ENCODE data around the gene ZNF804B. TPM values are rescaled to one million over a fixed set of nuclear protein-coding genes. Genes with fewer than 3 reads are reported as not detected.

The ZNF804B gene
- total RNA-seq, 1 donor from 2014 or later = not detected

- no peak for ATAC-seq
- intact Hi-C loops (cut with DNase I) = no loop called here
- Histone ChIP-seq H3K27ac (no peak overlapping the region), H3K27me3 (no peaks in the 10 kb centered on the region), H3K4me3 (no peak overlapping the region), H3K9me3 (no peaks in the 10 kb centered on the region), H3K4me1 (no peaks in the 10 kb centered on the region), H3K36me3 (no peaks in the 10 kb centered on the region)
- no peak for DNase-seq
- TF ChIP-seq CTCF (IDR thresholded peaks at IDR 0.05) = no peak
Observed at GRCh38 chr7:89012016-89012415, 252.5 kb downstream of the ZNF804B start.

- Histone ChIP-seq H3K9me3 (no peaks in the 10 kb centered on the region), H3K27ac (no peak overlapping the region), H3K4me3 (no peak overlapping the region), H3K27me3 (no peaks in the 10 kb centered on the region), H3K36me3 (no peaks in the 10 kb centered on the region), H3K4me1 (no peaks in the 10 kb centered on the region)
- intact Hi-C loops (cut with DNase I) = no loop called here
- TF ChIP-seq CTCF (IDR thresholded peaks at IDR 0.05) = no peak
- DNase-seq = no peak
- ATAC-seq = no peak
Observed at GRCh38 chr7:89017695-89018094, 258.2 kb downstream of the ZNF804B start.

GRCh38 chr7:89021741-89022140, 262.2 kb downstream of the ZNF804B start:
- Histone ChIP-seq H3K4me1 (no peaks in the 10 kb centered on the region), H3K4me3 (no peak overlapping the region), H3K9me3 (no peaks in the 10 kb centered on the region), H3K27ac (no peak overlapping the region), H3K36me3 (no peaks in the 10 kb centered on the region), H3K27me3 (no peaks in the 10 kb centered on the region)
- intact Hi-C loops (cut with DNase I) = no loop called here
- TF ChIP-seq CTCF (IDR thresholded peaks at IDR 0.05) = no peak
- no peak for ATAC-seq
- DNase-seq = no peak

GRCh38 chr7:89023206-89023605, 263.7 kb downstream of the ZNF804B start:
- Histone ChIP-seq H3K27me3 (no peaks in the 10 kb centered on the region), H3K27ac (no peak overlapping the region), H3K4me3 (no peak overlapping the region), H3K4me1 (no peaks in the 10 kb centered on the region), H3K9me3 (no peaks in the 10 kb centered on the region), H3K36me3 (no peaks in the 10 kb centered on the region)
- intact Hi-C loops (cut with DNase I) = no loop called here
- ATAC-seq = no peak
- DNase-seq = no peak
- TF ChIP-seq CTCF (IDR thresholded peaks at IDR 0.05) = no peak

GRCh38 chr7:89023877-89024276, 264.4 kb downstream of the ZNF804B start:
- TF ChIP-seq CTCF (IDR thresholded peaks at IDR 0.05) = no peak
- H3K36me3 ChIP-seq = no peaks in the 10 kb centered on the region
- H3K4me1 ChIP-seq = no peaks in the 10 kb centered on the region
- no peaks in the 10 kb centered on the region for H3K9me3 ChIP-seq
- no peak overlapping the region for H3K4me3 ChIP-seq
- ATAC-seq (no peak), DNase-seq (no peak)
- H3K27me3 ChIP-seq = no peaks in the 10 kb centered on the region
- intact Hi-C loops (cut with DNase I) = no loop called here
- no peak overlapping the region for H3K27ac ChIP-seq

GRCh38 chr7:89027781-89028180, 268.3 kb downstream of the ZNF804B start:
- Histone ChIP-seq H3K4me1 (no peaks in the 10 kb centered on the region), H3K27me3 (no peaks in the 10 kb centered on the region), H3K27ac (no peak overlapping the region), H3K4me3 (no peak overlapping the region), H3K36me3 (no peaks in the 10 kb centered on the region), H3K9me3 (no peaks in the 10 kb centered on the region)
- intact Hi-C loops (cut with DNase I) = no loop called here
- no peak for TF ChIP-seq CTCF (IDR thresholded peaks at IDR 0.05)
- no peak for ATAC-seq
- DNase-seq = no peak
